Measurements from ENCODE around the gene RASSF3.

Gene RASSF3

GRCh38 chr12:64696080-64696741 lies 85.9 kb downstream of the RASSF3 start:
- DNase-seq (ENCODE audit: low spot score), result no peak
- TF ChIP-seq CTCF (IDR thresholded peaks at IDR 0.05; ENCODE audit: extremely low read depth, missing control alignments), result no peak

GRCh38 chr12:64699504-64700115 lies 89.3 kb downstream of the RASSF3 start:
- TF ChIP-seq CTCF (IDR thresholded peaks at IDR 0.05; ENCODE audit: extremely low read depth, missing control alignments), result no peak
- DNase-seq (ENCODE audit: low spot score), result no peak

- TF ChIP-seq CTCF (IDR thresholded peaks at IDR 0.05; ENCODE audit: extremely low read depth, missing control alignments), result no peak
- DNase-seq (ENCODE audit: low spot score), result no peak
Measured at GRCh38 chr12:64700532-64700931, 90.2 kb downstream of the RASSF3 start.

- TF ChIP-seq CTCF (IDR thresholded peaks at IDR 0.05; ENCODE audit: extremely low read depth, missing control alignments), result no peak
- DNase-seq (ENCODE audit: low spot score), result no peak
Measured at GRCh38 chr12:64701283-64701682, 91.0 kb downstream of the RASSF3 start.

GRCh38 chr12:64706306-64706705 lies 96.0 kb downstream of the RASSF3 start:
- no peak for TF ChIP-seq CTCF (IDR thresholded peaks at IDR 0.05; ENCODE audit: extremely low read depth, missing control alignments)
- no peak for DNase-seq (ENCODE audit: low spot score)

- TF ChIP-seq CTCF (IDR thresholded peaks at IDR 0.05; ENCODE audit: extremely low read depth, missing control alignments), result no peak
- no peak for DNase-seq (ENCODE audit: low spot score)
Measured at GRCh38 chr12:64706857-64707256, 96.6 kb downstream of the RASSF3 start.

GRCh38 chr12:64707362-64707761 lies 97.1 kb downstream of the RASSF3 start:
- DNase-seq (ENCODE audit: low spot score), result no peak
- no peak for TF ChIP-seq CTCF (IDR thresholded peaks at IDR 0.05; ENCODE audit: extremely low read depth, missing control alignments)

All from GM20000 (cell line).